Parathyroid adenoma (tissue), 2 donors: ENCODE data around the gene FAM186B.

ENCODE experiments used
- H2AFZ ChIP-seq: fragments of 300-600 bp; sonication (generic); one replicate; pipeline ENCODE4 v1.7.0; 2017; ENCODE audit warnings: antibody characterized with exemption, mild to moderate bottlenecking
- H3K27ac ChIP-seq: fragments of 300-600 bp; sonication (generic); one replicate; pipeline ENCODE4 v1.7.0; 2017
- H3K27me3 ChIP-seq: fragments of 300-600 bp; sonication (generic); one replicate; pipeline ENCODE4 v1.7.0; 2017; ENCODE audit warnings: low read length; ENCODE audit not compliant: control insufficient read depth, insufficient read depth
- H3K36me3 ChIP-seq: fragments of 300-600 bp; sonication (generic); one replicate; pipeline ENCODE4 v1.7.0; 2017; ENCODE audit warnings: low read length; ENCODE audit not compliant: control insufficient read depth, insufficient read depth
- H3K4me1 ChIP-seq: fragments of 300-600 bp; sonication (generic); one replicate; pipeline ENCODE4 v1.7.0; 2017; ENCODE audit warnings: control low read depth
- H3K4me2 ChIP-seq: fragments of 300-600 bp; sonication (generic); one replicate; pipeline ENCODE4 v1.7.0; 2017; ENCODE audit warnings: low read length
- H3K4me3 ChIP-seq: fragments of 300-600 bp; sonication (generic); one replicate; pipeline ENCODE4 v1.7.0; 2017; ENCODE audit warnings: low read depth, low read length
- H3K79me2 ChIP-seq: fragments of 300-600 bp; sonication (generic); one replicate; pipeline ENCODE4 v1.7.0; 2017; ENCODE audit warnings: control low read depth
- H3K9ac ChIP-seq: fragments of 300-600 bp; sonication (generic); one replicate; pipeline ENCODE4 v1.7.0; 2017; ENCODE audit warnings: mild to moderate bottlenecking
- H3K9me3 ChIP-seq: fragments of 300-600 bp; sonication (generic); one replicate; pipeline ENCODE4 v1.7.0; 2017; ENCODE audit warnings: low read length; ENCODE audit not compliant: control insufficient read depth
- CTCF ChIP-seq: fragments of 300-600 bp; sonication (generic); IDR thresholded peaks from one replicate; pipeline ENCODE4 v1.7.0; 2017; ENCODE audit warnings: antibody characterized with exemption, mild to moderate bottlenecking
- donor health status: primary hyperparathyroidism.

FAM186B gene

GRCh38 chr12:49643135-49643534 lies 37.7 kb upstream of the FAM186B start:
- Histone ChIP-seq H3K4me2 (no peak overlapping the region), H3K9ac (no peak overlapping the region), H3K36me3 (no peaks in the 10 kb centered on the region), H3K4me1 (peaks cover 3% of the 10 kb centered on the region), H3K9me3 (no peaks in the 10 kb centered on the region), H3K4me3 (no peak overlapping the region), H3K27me3 (no peaks in the 10 kb centered on the region), H3K27ac (no peak overlapping the region), H3K79me2 (no peaks in the 10 kb centered on the region), H2AFZ (no peak overlapping the region)
- no peak for TF ChIP-seq CTCF

GRCh38 chr12:49642370-49642802 lies 36.9 kb upstream of the FAM186B start:
- Histone ChIP-seq H3K9ac (no peak overlapping the region), H3K36me3 (no peaks in the 10 kb centered on the region), H3K4me1 (peaks cover 3% of the 10 kb centered on the region), H3K9me3 (no peaks in the 10 kb centered on the region), H3K79me2 (no peaks in the 10 kb centered on the region), H3K27me3 (no peaks in the 10 kb centered on the region), H3K4me3 (no peak overlapping the region), H3K27ac (no peak overlapping the region), H2AFZ (no peak overlapping the region), H3K4me2 (no peak overlapping the region)
- TF ChIP-seq CTCF: no peak

GRCh38 chr12:49641748-49642369 lies 36.4 kb upstream of the FAM186B start:
- no peak for TF ChIP-seq CTCF

GRCh38 chr12:49636979-49637755 lies 31.7 kb upstream of the FAM186B start:
- Histone ChIP-seq H3K27ac (no peak overlapping the region), H3K9ac (no peak overlapping the region)

More at GRCh38 chr12:49641748-49642369, 36.4 kb upstream of the FAM186B start:
- Histone ChIP-seq H3K27me3 (no peaks in the 10 kb centered on the region), H3K4me2 (no peak overlapping the region), H3K27ac (no peak overlapping the region), H2AFZ (no peak overlapping the region), H3K79me2 (no peaks in the 10 kb centered on the region), H3K4me1 (peaks cover 3% of the 10 kb centered on the region), H3K9ac (no peak overlapping the region), H3K36me3 (no peaks in the 10 kb centered on the region), H3K4me3 (no peak overlapping the region), H3K9me3 (no peaks in the 10 kb centered on the region)

More at GRCh38 chr12:49636979-49637755, 31.7 kb upstream of the FAM186B start:
- H3K36me3 ChIP-seq: no peaks in the 10 kb centered on the region
- TF ChIP-seq CTCF: peak; percentile 45
- peaks cover 2% of the 10 kb centered on the region for H3K79me2 ChIP-seq
- H3K27me3 ChIP-seq: no peaks in the 10 kb centered on the region
- H2AFZ ChIP-seq: no peak overlapping the region
- H3K4me3 ChIP-seq: no peak overlapping the region
- no peak overlapping the region for H3K4me2 ChIP-seq
- no peaks in the 10 kb centered on the region for H3K9me3 ChIP-seq
- no peaks in the 10 kb centered on the region for H3K4me1 ChIP-seq
